Measurements from ENCODE around the gene FAM81A. TPM values are rescaled to one million over a fixed set of nuclear protein-coding genes. Genes with fewer than 3 reads are reported as not detected.

FAM81A gene
- total and polyA plus RNA-seq, 5 donors, result 1.0 to 4.1 (median 1.6) TPM

DNA sequence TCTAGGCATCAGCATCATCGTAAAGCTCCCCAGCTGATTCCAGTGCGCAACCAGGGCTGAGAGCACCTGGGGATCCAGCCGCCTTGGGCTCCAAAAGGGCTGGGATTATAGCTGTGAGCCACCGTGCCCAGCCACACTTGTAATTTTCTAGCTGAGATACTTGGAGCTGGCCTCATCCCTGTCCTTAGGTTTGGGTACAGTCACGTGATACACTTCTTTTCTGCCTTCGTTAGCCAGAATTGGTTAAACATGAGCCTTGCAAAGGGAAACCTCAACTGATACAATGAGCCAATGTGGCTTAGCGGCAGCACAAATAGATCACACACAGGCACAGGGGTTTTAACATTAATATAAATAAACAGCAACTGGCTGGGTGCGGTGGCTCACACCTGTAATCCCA, 103.8 kb downstream of the FAM81A start:
- H3K9me3 ChIP-seq (ENCODE audit: control insufficient read depth, low read length), result no peaks in the 10 kb centered on the region
- H3K4me1 ChIP-seq (ENCODE audit: control insufficient read depth, insufficient read depth, low read length), result no peaks in the 10 kb centered on the region
- intact Hi-C loops (cut with DNase I), result no loop called here
- 80% methylated on average over 8 of the region's 8 CpGs for WGBS
- H3K27ac ChIP-seq (ENCODE audit: low read length), result no peak overlapping the region
- H3K27me3 ChIP-seq (ENCODE audit: control insufficient read depth, insufficient read depth), result no peaks in the 10 kb centered on the region
- no peak overlapping the region for H3K4me3 ChIP-seq (ENCODE audit: low read length)
- ATAC-seq, result no peak
- no peak for DNase-seq

DNA sequence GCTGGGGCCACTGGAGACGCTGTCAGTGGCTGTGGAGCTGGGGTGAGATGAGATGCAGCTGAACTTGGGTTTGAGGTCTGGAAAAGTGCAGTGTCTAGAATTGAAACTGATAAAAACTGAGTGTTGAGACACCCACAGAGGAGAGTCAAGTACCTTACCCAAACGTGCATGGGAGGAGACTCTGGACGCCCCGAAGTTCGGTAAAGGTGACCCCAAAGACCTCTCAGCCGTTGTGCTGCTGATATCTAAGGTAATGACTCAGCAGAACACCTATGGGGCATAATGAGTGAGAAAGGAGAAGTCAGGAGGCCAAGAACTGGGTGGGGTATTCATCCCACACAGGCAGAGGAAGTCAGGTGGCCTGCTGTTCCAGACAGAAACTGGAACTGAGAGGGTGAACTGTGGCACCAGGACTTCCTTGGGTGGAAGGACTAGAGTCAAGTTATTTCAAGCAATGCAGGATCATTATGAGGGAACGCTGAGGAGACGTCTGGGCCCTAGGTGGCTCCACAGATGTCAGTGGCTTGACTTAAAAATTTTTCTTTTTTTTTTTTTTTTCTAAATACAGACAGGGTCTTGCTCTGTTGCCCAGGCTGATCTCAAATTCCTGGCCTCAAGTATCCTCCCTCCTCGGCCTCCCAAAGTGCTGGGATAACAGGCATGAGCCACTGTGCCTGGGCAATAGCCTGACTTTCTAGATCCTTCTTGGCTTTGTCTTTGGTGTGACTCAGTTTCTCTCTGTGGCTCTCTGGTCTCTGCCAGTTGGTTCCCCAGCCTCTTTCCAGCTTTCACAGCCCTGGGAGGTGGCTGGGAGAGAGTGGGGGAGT, 105.9 kb downstream of the FAM81A start:
- ATAC-seq (no peak), DNase-seq (no peak)
- H3K4me3 ChIP-seq (ENCODE audit: low read length), result no peak overlapping the region
- WGBS, result 53% methylated on average over 9 of the region's 9 CpGs
- H3K27ac ChIP-seq (ENCODE audit: low read length), result no peak overlapping the region
- no peaks in the 10 kb centered on the region for H3K27me3 ChIP-seq (ENCODE audit: control insufficient read depth, insufficient read depth)
- H3K9me3 ChIP-seq (ENCODE audit: control insufficient read depth, low read length), result no peaks in the 10 kb centered on the region
- H3K4me1 ChIP-seq (ENCODE audit: control insufficient read depth, insufficient read depth, low read length), result no peaks in the 10 kb centered on the region
- intact Hi-C loops (cut with DNase I), result no loop called here

DNA sequence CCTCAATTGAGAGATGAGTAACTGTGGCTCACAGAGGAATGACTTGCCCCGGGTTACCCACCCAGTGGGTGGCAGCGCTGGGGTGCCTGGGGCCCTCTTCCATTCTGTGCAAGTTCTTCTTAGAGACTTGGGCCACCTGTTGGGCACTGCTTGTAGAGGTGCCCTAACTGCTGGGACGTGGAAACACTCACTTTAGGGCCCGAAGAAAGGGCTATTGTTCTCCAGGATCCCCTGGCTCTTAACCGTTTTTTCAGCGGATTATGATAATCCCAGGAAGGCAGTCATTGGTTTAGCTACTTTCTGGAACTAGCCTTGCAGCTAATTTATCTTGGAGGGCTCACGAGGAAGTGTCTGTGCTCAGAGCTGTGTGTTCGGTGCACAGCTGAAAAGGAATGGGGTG, 107.6 kb downstream of the FAM81A start:
- H3K27ac ChIP-seq (ENCODE audit: low read length), result no peak overlapping the region
- intact Hi-C loops (cut with DNase I), result no loop called here
- DNase-seq, result no peak
- no peaks in the 10 kb centered on the region for H3K9me3 ChIP-seq (ENCODE audit: control insufficient read depth, low read length)
- no peak overlapping the region for H3K4me3 ChIP-seq (ENCODE audit: low read length)
- 70% methylated on average over 8 of the region's 8 CpGs for WGBS
- no peak for ATAC-seq
- H3K27me3 ChIP-seq (ENCODE audit: control insufficient read depth, insufficient read depth), result no peaks in the 10 kb centered on the region
- no peaks in the 10 kb centered on the region for H3K4me1 ChIP-seq (ENCODE audit: control insufficient read depth, insufficient read depth, low read length)

DNA sequence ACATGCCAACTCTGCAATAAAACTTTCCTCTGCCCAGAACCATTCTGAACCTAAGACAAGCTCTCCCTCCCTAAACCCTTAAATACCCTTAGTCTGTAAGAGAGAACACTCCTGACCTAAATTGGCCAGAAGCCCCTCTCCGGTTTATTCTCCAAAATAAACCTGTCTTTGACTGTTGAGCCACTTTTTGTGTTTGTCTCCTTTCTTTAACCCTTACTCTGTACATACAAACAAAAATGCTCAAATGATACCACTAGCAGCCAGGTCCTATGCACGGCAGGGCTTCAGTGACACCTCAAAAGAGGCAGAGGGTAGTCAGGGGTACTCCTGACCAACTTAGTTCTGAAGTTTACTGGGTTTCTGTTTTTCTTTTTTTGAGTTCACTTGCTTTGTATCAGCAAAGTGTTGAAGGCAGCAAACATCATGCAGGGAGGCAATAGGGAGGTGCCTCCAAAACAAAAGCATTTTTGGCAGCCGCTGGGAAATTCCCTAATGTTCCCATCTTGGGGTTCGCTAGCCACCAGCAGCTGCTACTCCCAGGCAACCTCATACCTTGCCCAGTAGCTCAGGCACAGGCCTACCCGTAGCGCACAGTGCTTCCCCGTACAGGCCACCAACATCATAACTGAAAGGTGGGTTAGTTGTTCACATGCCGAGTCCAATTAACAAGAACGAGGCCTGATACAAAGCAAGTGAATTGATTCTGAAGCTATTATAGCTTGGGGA, 110.7 kb downstream of the FAM81A start:
- Histone ChIP-seq H3K9me3 (ENCODE audit: control insufficient read depth, low read length) (no peaks in the 10 kb centered on the region), H3K27me3 (ENCODE audit: control insufficient read depth, insufficient read depth) (no peaks in the 10 kb centered on the region), H3K27ac (ENCODE audit: low read length) (no peak overlapping the region), H3K4me1 (ENCODE audit: control insufficient read depth, insufficient read depth, low read length) (no peaks in the 10 kb centered on the region), H3K4me3 (ENCODE audit: low read length) (no peak overlapping the region)
- intact Hi-C loops (cut with DNase I), result no loop called here
- ATAC-seq (no peak), DNase-seq (no peak)
- WGBS, result 73% methylated on average over 9 of the region's 9 CpGs

DNA sequence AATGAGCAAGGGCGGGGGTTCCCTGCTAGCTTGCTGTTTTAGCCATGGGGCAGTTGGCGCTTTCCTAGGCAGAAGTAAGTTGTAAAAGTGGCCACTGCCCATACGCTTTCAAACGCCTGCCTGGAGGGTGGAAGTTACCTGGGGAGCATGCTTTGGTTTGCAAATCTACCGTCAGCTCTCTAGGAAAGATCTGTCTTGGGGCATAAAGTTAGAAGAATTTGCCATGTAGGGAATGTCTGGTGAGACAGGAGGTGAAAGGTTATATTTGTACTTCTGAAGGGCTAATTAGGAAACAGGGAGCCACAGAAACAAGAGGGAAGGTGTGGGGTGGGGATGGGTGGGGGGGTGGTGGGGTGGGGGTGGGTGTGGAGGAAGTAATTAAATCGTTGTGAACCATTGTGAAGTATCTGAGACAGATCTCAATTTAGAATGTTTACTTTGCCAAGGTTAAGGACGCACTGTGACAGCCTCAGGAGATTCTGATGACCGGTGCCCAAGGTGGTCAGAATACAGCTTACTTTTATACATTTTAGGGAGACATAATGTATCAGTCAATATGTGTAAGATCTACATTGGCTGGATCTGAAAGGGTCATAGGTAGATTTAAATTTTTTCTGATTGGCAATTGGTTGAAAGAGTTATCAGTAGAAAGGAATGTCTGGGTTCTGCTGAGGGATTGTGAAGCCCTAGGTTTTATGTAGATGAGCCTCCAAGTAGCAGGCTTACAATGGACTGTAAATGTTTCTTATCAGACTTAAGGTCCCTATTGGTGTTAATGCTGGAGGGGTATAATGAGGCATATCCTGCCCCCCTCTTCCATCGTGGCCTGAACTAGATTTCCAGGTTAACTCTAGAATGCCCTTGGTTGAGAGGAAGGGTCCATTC, 111.6 kb downstream of the FAM81A start:
- ATAC-seq (no peak), DNase-seq (no peak)
- Histone ChIP-seq H3K27ac (ENCODE audit: low read length) (no peak overlapping the region), H3K9me3 (ENCODE audit: control insufficient read depth, low read length) (no peaks in the 10 kb centered on the region), H3K4me1 (ENCODE audit: control insufficient read depth, insufficient read depth, low read length) (no peaks in the 10 kb centered on the region), H3K4me3 (ENCODE audit: low read length) (no peak overlapping the region), H3K27me3 (ENCODE audit: control insufficient read depth, insufficient read depth) (no peaks in the 10 kb centered on the region)
- intact Hi-C loops (cut with DNase I), result no loop called here
- 62% methylated on average over 9 of the region's 9 CpGs for WGBS

DNA sequence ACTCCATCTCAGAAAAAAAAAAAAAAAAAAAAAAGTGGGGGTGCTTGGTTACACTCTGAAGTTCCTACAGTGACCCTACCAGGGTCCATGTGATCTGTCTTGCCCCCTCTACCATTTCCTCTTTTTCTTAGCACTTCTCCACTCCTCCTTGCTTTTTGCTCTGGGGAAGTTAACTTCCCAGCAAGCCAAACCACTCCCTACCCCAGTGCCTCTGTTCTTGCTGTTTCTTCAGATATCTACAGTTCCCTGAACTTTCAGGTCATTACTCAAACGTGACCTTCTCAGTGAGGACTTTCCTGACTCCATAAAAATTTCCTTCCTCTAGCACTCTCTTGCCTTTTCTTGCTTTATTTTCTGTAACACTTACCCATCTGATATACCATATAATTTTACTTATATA, 112.5 kb downstream of the FAM81A start:
- WGBS, result 23% methylated on average over 1 of the region's 1 CpG
- DNase-seq, result no peak
- H3K4me3 ChIP-seq (ENCODE audit: low read length), result no peak overlapping the region
- intact Hi-C loops (cut with DNase I), result no loop called here
- H3K4me1 ChIP-seq (ENCODE audit: control insufficient read depth, insufficient read depth, low read length), result no peaks in the 10 kb centered on the region
- peak in 1 of 2 donors; percentile 45 for ATAC-seq
- H3K27me3 ChIP-seq (ENCODE audit: control insufficient read depth, insufficient read depth), result no peaks in the 10 kb centered on the region
- no peak overlapping the region for H3K27ac ChIP-seq (ENCODE audit: low read length)
- H3K9me3 ChIP-seq (ENCODE audit: control insufficient read depth, low read length), result no peaks in the 10 kb centered on the region

DNA sequence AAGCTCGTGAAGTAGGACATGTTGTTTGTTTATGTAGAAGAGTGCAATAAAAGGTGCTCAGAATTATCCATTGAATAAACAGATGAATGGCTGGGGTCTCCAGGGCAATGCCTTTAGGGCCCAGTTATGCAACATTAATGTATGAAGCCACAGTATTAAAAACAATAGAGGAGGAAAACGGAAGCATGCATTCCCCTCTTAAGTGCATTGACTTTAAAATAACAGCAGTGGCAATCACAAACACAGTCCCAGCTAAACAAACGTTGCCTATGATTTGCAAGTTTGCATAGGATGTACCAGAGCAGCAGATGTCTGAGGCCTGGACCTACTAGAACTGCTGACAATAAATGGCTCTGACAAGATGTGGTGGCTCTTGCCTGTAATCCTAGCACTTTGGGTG, 113.0 kb downstream of the FAM81A start:
- no peaks in the 10 kb centered on the region for H3K27me3 ChIP-seq (ENCODE audit: control insufficient read depth, insufficient read depth)
- intact Hi-C loops (cut with DNase I), result no loop called here
- no peak for DNase-seq
- H3K4me1 ChIP-seq (ENCODE audit: control insufficient read depth, insufficient read depth, low read length), result no peaks in the 10 kb centered on the region
- H3K9me3 ChIP-seq (ENCODE audit: control insufficient read depth, low read length), result no peaks in the 10 kb centered on the region
- ATAC-seq, result no peak
- WGBS, result 59% methylated on average over 3 of the region's 3 CpGs
- H3K4me3 ChIP-seq (ENCODE audit: low read length), result no peak overlapping the region
- H3K27ac ChIP-seq (ENCODE audit: low read length), result no peak overlapping the region

DNA sequence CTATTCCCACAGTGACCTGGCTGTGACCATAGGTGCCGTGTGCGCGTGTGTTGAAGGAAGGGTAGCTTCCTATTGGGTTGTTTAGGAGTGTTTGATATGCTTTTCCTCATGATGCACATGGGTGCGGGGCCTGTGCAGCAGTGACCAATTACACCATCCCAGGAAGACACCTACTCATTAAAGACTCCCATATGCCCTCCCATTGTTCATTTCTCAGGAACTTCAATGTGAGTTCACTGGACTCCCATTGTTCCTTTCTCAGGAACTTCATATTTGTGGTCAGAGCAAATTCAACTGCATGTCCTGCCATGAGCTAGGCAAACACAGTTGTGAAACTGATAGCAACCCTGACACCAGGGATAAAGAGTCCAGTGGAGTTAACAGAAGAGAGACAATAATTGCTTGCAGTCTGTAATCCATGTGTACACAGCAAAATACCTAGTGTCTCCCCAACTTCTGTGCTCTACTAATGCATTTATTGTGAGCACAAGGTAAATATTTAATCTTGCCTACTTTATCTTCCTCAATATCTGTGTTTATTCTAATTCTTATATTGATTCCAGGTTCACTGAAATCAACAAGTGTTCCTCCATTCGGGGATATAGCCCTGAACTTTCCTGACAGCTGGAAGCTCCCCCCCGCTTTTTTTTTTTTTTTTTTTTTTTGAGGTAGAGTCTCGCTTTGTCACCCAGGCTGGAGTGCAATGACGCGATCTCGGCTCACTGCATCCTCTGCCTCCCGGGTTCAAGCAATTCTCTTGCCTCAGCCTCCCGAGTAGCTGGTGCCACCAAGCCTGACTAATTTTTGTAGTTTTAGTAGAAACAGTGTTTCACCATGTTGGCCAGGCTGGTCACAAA, 116.1 kb downstream of the FAM81A start:
- Histone ChIP-seq H3K9me3 (ENCODE audit: control insufficient read depth, low read length) (no peaks in the 10 kb centered on the region), H3K4me3 (ENCODE audit: low read length) (no peak overlapping the region), H3K4me1 (ENCODE audit: control insufficient read depth, insufficient read depth, low read length) (no peaks in the 10 kb centered on the region), H3K27ac (ENCODE audit: low read length) (no peak overlapping the region), H3K27me3 (ENCODE audit: control insufficient read depth, insufficient read depth) (no peaks in the 10 kb centered on the region)
- no peak for ATAC-seq
- 94% methylated on average over 12 of the region's 12 CpGs for WGBS
- no peak for DNase-seq
- intact Hi-C loops (cut with DNase I), result no loop called here

DNA sequence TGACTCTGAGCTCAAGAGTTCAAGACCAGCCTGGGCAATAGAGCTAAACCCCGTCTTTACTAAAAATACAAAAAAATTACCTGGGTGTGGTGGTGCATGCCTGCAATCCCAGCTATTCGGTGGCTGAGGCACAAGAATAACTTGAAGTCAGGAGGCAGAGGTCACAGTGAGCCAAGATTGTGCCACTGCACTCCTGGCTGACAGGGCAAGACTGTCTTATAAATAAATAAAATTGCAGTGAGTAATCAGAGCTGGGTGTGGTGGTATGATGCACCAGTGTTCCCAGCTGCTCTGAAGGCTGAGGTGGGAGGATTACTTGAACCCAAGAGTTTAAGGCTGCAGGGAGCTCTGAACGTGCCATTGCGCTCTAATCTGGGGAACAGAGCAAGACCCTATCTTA, 117.7 kb downstream of the FAM81A start:
- intact Hi-C loops (cut with DNase I), result no loop called here
- Histone ChIP-seq H3K9me3 (ENCODE audit: control insufficient read depth, low read length) (no peaks in the 10 kb centered on the region), H3K27ac (ENCODE audit: low read length) (no peak overlapping the region), H3K4me1 (ENCODE audit: control insufficient read depth, insufficient read depth, low read length) (no peaks in the 10 kb centered on the region), H3K4me3 (ENCODE audit: low read length) (no peak overlapping the region), H3K27me3 (ENCODE audit: control insufficient read depth, insufficient read depth) (no peaks in the 10 kb centered on the region)
- 72% methylated on average over 4 of the region's 4 CpGs for WGBS
- no peak for DNase-seq
- no peak for ATAC-seq

DNA sequence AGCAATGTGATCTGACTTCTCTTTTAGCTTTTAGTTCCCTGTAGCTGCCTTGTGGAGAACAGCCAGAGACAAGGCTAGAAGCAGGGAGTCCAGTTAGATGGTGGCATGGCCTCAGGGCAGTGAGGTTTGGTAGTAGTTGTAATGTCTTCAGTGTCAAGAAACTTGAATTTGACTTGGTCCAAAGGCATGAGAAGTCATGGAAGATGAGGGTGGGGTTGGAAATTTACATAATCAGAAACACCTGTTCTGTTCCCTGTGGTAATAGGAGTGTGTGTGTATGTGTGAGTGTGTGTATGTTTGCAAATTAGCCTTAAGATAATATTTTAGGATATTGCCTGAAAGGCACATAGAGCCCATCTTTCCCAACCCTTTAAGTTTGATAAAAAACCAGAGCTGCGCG, 118.4 kb downstream of the FAM81A start:
- no peak for DNase-seq
- no peaks in the 10 kb centered on the region for H3K27me3 ChIP-seq (ENCODE audit: control insufficient read depth, insufficient read depth)
- no peak for ATAC-seq
- intact Hi-C loops (cut with DNase I), result no loop called here
- no peak overlapping the region for H3K4me3 ChIP-seq (ENCODE audit: low read length)
- no peaks in the 10 kb centered on the region for H3K4me1 ChIP-seq (ENCODE audit: control insufficient read depth, insufficient read depth, low read length)
- no peaks in the 10 kb centered on the region for H3K9me3 ChIP-seq (ENCODE audit: control insufficient read depth, low read length)
- WGBS, result 95% methylated on average over 2 of the region's 2 CpGs
- no peak overlapping the region for H3K27ac ChIP-seq (ENCODE audit: low read length)

Measured in right cardiac atrium (tissue), 5 donors.